HEK293 (cell line): ENCODE results near the gene ENAH.

Experiments used
- CTCF ChIA-PET: fragments of 350-600 bp; formaldehyde crosslinking; extraction: SDS; loops from one replicate; lab custom pipeline; 2021; ENCODE audit warnings: antibody characterized with exemption; lab: Yijun Ruan, JAX
- POLR2A ChIA-PET: fragments of 300-600 bp; formaldehyde crosslinking; extraction: SDS; loops from one replicate; lab custom pipeline; 2020; ENCODE audit warnings: antibody characterized with exemption, inconsistent platforms; lab: Yijun Ruan, JAX
- H3K27ac ChIP-seq: fragments of 200-500 bp; sonication (Bioruptor generic); 2 replicates; pipeline ENCODE4 v1.5.1; 2014; ENCODE audit warnings: low read depth, low read length, control low read depth, inconsistent platforms; ENCODE audit errors: extremely low read depth
- H3K36me3 ChIP-seq, 2 experiments: fragments of 200-500 bp in 1 of 2; sonication (Bioruptor generic) in 1 of 2; 1 replicate in 1 of 2; 2 replicates in 1 of 2; pipeline ENCODE4 v1.5.1; 2014 to 2017; ENCODE audit warnings: inconsistent platforms in 2 of 2, low read length in 2 of 2; ENCODE audit not compliant: control insufficient read depth in 2 of 2, insufficient read depth in 1 of 2
- H3K4me1 ChIP-seq: fragments of 200-500 bp; sonication (Bioruptor generic); 2 replicates; pipeline ENCODE4 v1.5.1; 2014; ENCODE audit warnings: mild to moderate bottlenecking, low read length, inconsistent platforms; ENCODE audit not compliant: control insufficient read depth, insufficient read depth
- H3K4me3 ChIP-seq: 2 replicates; pipeline ENCODE4 v1.5.1; 2011; ENCODE audit warnings: low read depth, mild to moderate bottlenecking, control low read depth, low read length, moderate library complexity
- H3K9me3 ChIP-seq: fragments of 200-500 bp; sonication (Bioruptor generic); 2 replicates; pipeline ENCODE4 v1.5.1; 2014; ENCODE audit warnings: low read depth, low read length, inconsistent platforms; ENCODE audit not compliant: control insufficient read depth, insufficient read depth
- BCL6B ChIP-seq: fragments of 450-650 bp; formaldehyde crosslinking; IDR thresholded peaks from 2 replicates; pipeline ENCODE4 v1.5.1; 2017; ENCODE audit warnings: missing biosample characterization, missing genetic modification characterization
- GLIS2 ChIP-seq: fragments of 450-650 bp; formaldehyde crosslinking; IDR thresholded peaks from 2 replicates; pipeline ENCODE4 v1.5.1; 2016; ENCODE audit warnings: missing biosample characterization, missing genetic modification characterization
- HOXD13 ChIP-seq: sonication (generic); formaldehyde crosslinking; IDR thresholded peaks from 2 replicates; pipeline ENCODE4 v1.8.0; 2022; ENCODE audit warnings: missing genetic modification reagents, borderline replicate concordance
- INSM2 ChIP-seq: fragments of 450-650 bp; formaldehyde crosslinking; IDR thresholded peaks from 2 replicates; pipeline ENCODE4 v1.5.1; 2016; ENCODE audit warnings: missing biosample characterization, missing genetic modification characterization
- SALL2 ChIP-seq: fragments of 450-650 bp; formaldehyde crosslinking; IDR thresholded peaks from 2 replicates; pipeline ENCODE4 v1.5.0; 2017; ENCODE audit warnings: missing biosample characterization, mild to moderate bottlenecking, missing genetic modification characterization, borderline replicate concordance
- ZBTB11 ChIP-seq: fragments of 450-650 bp; formaldehyde crosslinking; conservative IDR thresholded peaks from 2 replicates; pipeline ENCODE4 v1.5.1; 2016; ENCODE audit warnings: low read depth, missing biosample characterization, missing genetic modification characterization
- ZBTB20 ChIP-seq: fragments of 450-650 bp; formaldehyde crosslinking; IDR thresholded peaks from 2 replicates; pipeline ENCODE4 v1.5.1; 2016; ENCODE audit warnings: missing biosample characterization, missing genetic modification characterization
- ZFP3 ChIP-seq: fragments of 450-650 bp; formaldehyde crosslinking; IDR thresholded peaks from 2 replicates; pipeline ENCODE4 v1.5.1; 2016; ENCODE audit warnings: low read depth, missing biosample characterization, missing genetic modification characterization
- ZNF10 ChIP-seq: fragments of 450-650 bp; formaldehyde crosslinking; IDR thresholded peaks from 2 replicates; pipeline ENCODE4 v1.5.1; 2017; ENCODE audit warnings: missing biosample characterization, missing genetic modification characterization
- ZNF2 ChIP-seq: fragments of 450-650 bp; formaldehyde crosslinking; IDR thresholded peaks from 2 replicates; pipeline ENCODE4 v1.5.1; 2016; ENCODE audit warnings: missing biosample characterization, missing genetic modification characterization
- ZNF223 ChIP-seq: fragments of 450-650 bp; formaldehyde crosslinking; IDR thresholded peaks from 2 replicates; pipeline ENCODE4 v1.5.1; 2016; ENCODE audit warnings: missing biosample characterization, missing genetic modification characterization
- ZNF341 ChIP-seq: fragments of 450-650 bp; formaldehyde crosslinking; IDR thresholded peaks from 2 replicates; pipeline ENCODE4; 2016; ENCODE audit warnings: low read depth, missing biosample characterization, missing genetic modification characterization
- ZNF423 ChIP-seq: fragments of 450-650 bp; formaldehyde crosslinking; IDR thresholded peaks from 2 replicates; pipeline ENCODE4 v1.5.1; 2016; ENCODE audit warnings: missing biosample characterization, missing genetic modification characterization
- ZNF48 ChIP-seq: fragments of 450-650 bp; formaldehyde crosslinking; IDR thresholded peaks from 2 replicates; pipeline ENCODE4 v1.5.1; 2016; ENCODE audit warnings: missing biosample characterization, missing genetic modification characterization
- ZNF510 ChIP-seq: fragments of 450-650 bp; formaldehyde crosslinking; IDR thresholded peaks from 2 replicates; pipeline ENCODE4 v1.5.1; 2018; ENCODE audit warnings: mild to moderate bottlenecking, missing genetic modification characterization, missing biosample characterization; ENCODE audit not compliant: insufficient replicate concordance
- ZNF521 ChIP-seq: fragments of 450-650 bp; formaldehyde crosslinking; IDR thresholded peaks from 2 replicates; pipeline ENCODE4 v1.5.1; 2017; ENCODE audit warnings: missing biosample characterization, mild to moderate bottlenecking, missing genetic modification characterization
- ZNF529 ChIP-seq: fragments of 450-650 bp; formaldehyde crosslinking; IDR thresholded peaks from 2 replicates; pipeline ENCODE4 v1.5.1; 2017; ENCODE audit warnings: missing genetic modification characterization, missing biosample characterization; ENCODE audit not compliant: insufficient replicate concordance
- ZNF600 ChIP-seq: fragments of 450-650 bp; formaldehyde crosslinking; IDR thresholded peaks from 2 replicates; pipeline ENCODE4 v1.5.1; 2016; ENCODE audit warnings: missing biosample characterization, missing genetic modification characterization
- ZNF677 ChIP-seq: fragments of 450-650 bp; IDR thresholded peaks from 2 replicates; pipeline ENCODE4 v1.5.0; 2018; ENCODE audit warnings: missing biosample characterization, mild to moderate bottlenecking, missing genetic modification characterization, moderate library complexity
- ZNF747 ChIP-seq: fragments of 450-650 bp; formaldehyde crosslinking; IDR thresholded peaks from 2 replicates; pipeline ENCODE4 v1.5.1; 2016; ENCODE audit warnings: missing biosample characterization, missing genetic modification characterization
- TF ChIP-seq, protein P1 (sequence below): fragments of 450-650 bp; formaldehyde crosslinking; IDR thresholded peaks from 2 replicates; pipeline ENCODE4 v1.5.1; 2016; ENCODE audit warnings: missing biosample characterization, missing genetic modification characterization

ENAH gene

GRCh38 chr1:225544263-225544662, 108.7 kb downstream of the ENAH start:
- no peak overlapping the region for H3K27ac ChIP-seq

GRCh38 chr1:225543350-225543749, 109.6 kb downstream of the ENAH start:
- CTCF ChIA-PET = interaction anchor here (1.4 to 3.2 kb wide), 2 partner anchors 10 to 229 kb away, joined by 3 to 18 read pairs; no protein-coding TSS in a partner anchor
- peaks cover 21% of the 10 kb centered on the region for H3K4me1 ChIP-seq
- TF ChIP-seq, protein P1, sequence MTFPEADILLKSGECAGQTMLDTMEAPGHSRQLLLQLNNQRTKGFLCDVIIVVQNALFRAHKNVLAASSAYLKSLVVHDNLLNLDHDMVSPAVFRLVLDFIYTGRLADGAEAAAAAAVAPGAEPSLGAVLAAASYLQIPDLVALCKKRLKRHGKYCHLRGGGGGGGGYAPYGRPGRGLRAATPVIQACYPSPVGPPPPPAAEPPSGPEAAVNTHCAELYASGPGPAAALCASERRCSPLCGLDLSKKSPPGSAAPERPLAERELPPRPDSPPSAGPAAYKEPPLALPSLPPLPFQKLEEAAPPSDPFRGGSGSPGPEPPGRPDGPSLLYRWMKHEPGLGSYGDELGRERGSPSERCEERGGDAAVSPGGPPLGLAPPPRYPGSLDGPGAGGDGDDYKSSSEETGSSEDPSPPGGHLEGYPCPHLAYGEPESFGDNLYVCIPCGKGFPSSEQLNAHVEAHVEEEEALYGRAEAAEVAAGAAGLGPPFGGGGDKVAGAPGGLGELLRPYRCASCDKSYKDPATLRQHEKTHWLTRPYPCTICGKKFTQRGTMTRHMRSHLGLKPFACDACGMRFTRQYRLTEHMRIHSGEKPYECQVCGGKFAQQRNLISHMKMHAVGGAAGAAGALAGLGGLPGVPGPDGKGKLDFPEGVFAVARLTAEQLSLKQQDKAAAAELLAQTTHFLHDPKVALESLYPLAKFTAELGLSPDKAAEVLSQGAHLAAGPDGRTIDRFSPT (tag by site-specific recombination) = no peak
- TF ChIP-seq ZNF423 (tag by site-specific recombination) = no peak
- TF ChIP-seq ZFP3 (tag by site-specific recombination) = no peak
- TF ChIP-seq ZNF677 = no peak
- no peak for TF ChIP-seq ZNF747
- TF ChIP-seq HOXD13 (CRISPR knock-in tag) = no peak
- H3K36me3 ChIP-seq = peaks cover 3% of the 10 kb centered on the region in 2 experiments; a peak in 2 of 3 replicates
- POLR2A ChIA-PET = no interaction called here
- H3K27ac ChIP-seq = no peak overlapping the region
- no peaks in the 10 kb centered on the region for H3K9me3 ChIP-seq
- H3K4me3 ChIP-seq = no peak overlapping the region

More at GRCh38 chr1:225544263-225544662, 108.7 kb downstream of the ENAH start:
- Histone ChIP-seq H3K9me3 (no peaks in the 10 kb centered on the region), H3K36me3 (peaks cover 3 to 8% of the 10 kb centered on the region in 2 experiments; a peak in 2 of 3 replicates), H3K4me1 (peaks cover 15% of the 10 kb centered on the region), H3K4me3 (no peak overlapping the region)
- ChIA-PET CTCF (interaction anchor here (1.5 to 3.2 kb wide), 5 partner anchors 9 to 233 kb away, joined by 6 to 18 read pairs (median 10); partner anchors contain the start of gene SRP9), POLR2A (interaction anchor here (1.0 kb wide), 1 partner anchor 13 kb away, joined by 3 read pairs; no protein-coding TSS in a partner anchor)
- TF ChIP-seq ZNF529 (tag by site-specific recombination) = no peak
- no peak for TF ChIP-seq ZBTB20 (tag by site-specific recombination)
- TF ChIP-seq ZNF600 = no peak
- no peak for TF ChIP-seq INSM2
- TF ChIP-seq SALL2 (tag by site-specific recombination) = no peak
- no peak for TF ChIP-seq BCL6B
- no peak for TF ChIP-seq ZNF510 (tag by site-specific recombination)
- TF ChIP-seq ZNF2 = no peak
- no peak for TF ChIP-seq ZNF521 (tag by site-specific recombination)
- no peak for TF ChIP-seq ZNF48 (tag by site-specific recombination)
- TF ChIP-seq ZNF10 (tag by site-specific recombination) = no peak
- no peak for TF ChIP-seq ZNF223 (tag by site-specific recombination)
- no peak for TF ChIP-seq ZNF341
- TF ChIP-seq ZBTB11 (tag by site-specific recombination) = no peak
- no peak for TF ChIP-seq GLIS2 (tag by site-specific recombination)
